22Rv1 (cell line): Measurements from ENCODE around the gene MACROH2A2.

Source experiments
- ZFX ChIP-seq: fragments of 450-650 bp; IDR thresholded peaks from 2 replicates; pipeline ENCODE4 v1.6.1; 2017; ENCODE audit warnings: antibody characterized with exemption, borderline replicate concordance
- TF ChIP-seq, protein P1 (sequence below): fragments of 450-650 bp; IDR thresholded peaks from 2 replicates; pipeline ENCODE4 v1.5.1; 2017; ENCODE audit warnings: mild to moderate bottlenecking

GRCh38 chr10:70074971-70075370 is 22.3 kb downstream of the MACROH2A2 start:
- TF ChIP-seq, protein P1, sequence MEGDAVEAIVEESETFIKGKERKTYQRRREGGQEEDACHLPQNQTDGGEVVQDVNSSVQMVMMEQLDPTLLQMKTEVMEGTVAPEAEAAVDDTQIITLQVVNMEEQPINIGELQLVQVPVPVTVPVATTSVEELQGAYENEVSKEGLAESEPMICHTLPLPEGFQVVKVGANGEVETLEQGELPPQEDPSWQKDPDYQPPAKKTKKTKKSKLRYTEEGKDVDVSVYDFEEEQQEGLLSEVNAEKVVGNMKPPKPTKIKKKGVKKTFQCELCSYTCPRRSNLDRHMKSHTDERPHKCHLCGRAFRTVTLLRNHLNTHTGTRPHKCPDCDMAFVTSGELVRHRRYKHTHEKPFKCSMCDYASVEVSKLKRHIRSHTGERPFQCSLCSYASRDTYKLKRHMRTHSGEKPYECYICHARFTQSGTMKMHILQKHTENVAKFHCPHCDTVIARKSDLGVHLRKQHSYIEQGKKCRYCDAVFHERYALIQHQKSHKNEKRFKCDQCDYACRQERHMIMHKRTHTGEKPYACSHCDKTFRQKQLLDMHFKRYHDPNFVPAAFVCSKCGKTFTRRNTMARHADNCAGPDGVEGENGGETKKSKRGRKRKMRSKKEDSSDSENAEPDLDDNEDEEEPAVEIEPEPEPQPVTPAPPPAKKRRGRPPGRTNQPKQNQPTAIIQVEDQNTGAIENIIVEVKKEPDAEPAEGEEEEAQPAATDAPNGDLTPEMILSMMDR, result no peak
- TF ChIP-seq ZFX, result no peak
